GM18951 (cell line): ENCODE data around the gene HNRNPA2B1.

Experiments used
- POLR2A ChIP-seq: IDR thresholded peaks from 4 replicates; pipeline ENCODE4 v1.6.1; 2011; ENCODE audit warnings: mild to moderate bottlenecking; ENCODE audit not compliant: insufficient read length, insufficient read depth; ENCODE audit errors: extremely low read depth
- in situ Hi-C: fragments of 300-500 bp; cut with MboI; formaldehyde crosslinking; loops from one replicate; pipeline ENCODE4 v1.12.0; 2022; ENCODE audit warnings: low sequenced_read_pairs, mixed read lengths, inconsistent platforms; ENCODE audit not compliant: unreplicated experiment

HNRNPA2B1 gene

DNA sequence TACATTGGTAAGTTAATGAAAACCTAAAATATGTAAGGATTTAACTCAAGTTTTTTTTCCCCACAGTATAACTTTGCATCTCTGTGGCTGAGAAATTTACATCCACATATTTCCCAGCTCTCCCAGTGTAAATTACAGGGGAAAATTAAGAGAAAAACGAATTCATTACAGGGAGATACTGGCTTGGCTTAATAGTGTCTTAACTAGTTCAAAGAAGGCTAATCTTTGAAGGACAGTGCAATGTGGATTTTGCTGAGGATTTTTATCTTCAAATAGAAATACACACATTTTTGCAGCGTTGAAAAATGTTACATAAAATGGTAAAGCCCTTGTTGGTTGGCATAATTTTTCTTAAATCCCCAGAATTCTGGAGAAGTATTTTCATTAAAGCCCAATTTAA is 2.5 kb upstream of the HNRNPA2B1 start:
- in situ Hi-C loops, result no loop called here
- TF ChIP-seq POLR2A, result no peak

DNA sequence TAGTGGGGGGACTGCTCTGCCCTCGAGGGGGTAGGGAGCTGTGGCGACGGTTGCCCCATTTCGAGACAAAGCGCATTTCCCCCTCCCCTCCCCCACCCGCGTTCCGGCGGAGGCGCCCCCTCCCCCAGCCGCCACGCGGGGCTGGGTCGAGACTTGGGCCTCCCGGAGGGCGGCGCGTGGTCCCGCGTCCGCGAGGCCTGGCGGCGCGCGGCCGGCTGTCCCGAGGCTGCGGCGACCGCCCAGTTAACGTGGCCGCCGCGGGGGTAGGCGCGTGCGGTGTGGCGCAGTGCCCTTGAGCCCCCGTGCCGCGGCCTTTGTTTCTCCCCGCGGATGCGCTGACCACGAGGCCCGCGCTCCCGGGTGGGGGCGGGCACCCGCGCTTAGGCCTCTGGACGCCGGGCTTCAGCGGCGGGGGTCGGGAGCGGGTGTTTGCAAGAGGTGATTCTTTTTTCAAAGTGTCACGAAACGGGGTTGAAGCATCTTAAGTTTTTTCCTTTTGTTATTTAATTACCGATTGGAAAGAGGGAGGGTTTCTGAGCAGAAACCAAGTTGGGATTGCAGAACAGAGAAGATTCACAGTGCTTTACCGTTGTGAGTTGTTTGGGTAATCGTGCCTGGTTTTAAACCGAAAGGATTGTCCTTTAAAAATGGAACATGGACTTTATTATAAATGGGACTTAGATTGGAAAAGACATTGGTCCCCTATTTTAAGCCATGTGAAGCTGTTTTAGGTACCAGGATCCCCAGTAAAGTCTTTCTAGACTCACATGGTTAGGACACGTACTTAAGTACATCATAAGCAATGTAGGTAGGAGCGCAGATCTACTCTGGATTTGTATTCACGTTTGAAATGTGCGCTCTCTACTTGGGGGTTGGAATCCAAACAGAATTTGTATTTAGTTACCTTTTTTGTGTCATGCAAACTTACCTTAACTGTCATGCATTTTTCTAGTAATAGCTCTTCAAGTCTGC is 1.8 kb upstream of the HNRNPA2B1 start:
- no peak for TF ChIP-seq POLR2A
- in situ Hi-C loops, result no loop called here

DNA sequence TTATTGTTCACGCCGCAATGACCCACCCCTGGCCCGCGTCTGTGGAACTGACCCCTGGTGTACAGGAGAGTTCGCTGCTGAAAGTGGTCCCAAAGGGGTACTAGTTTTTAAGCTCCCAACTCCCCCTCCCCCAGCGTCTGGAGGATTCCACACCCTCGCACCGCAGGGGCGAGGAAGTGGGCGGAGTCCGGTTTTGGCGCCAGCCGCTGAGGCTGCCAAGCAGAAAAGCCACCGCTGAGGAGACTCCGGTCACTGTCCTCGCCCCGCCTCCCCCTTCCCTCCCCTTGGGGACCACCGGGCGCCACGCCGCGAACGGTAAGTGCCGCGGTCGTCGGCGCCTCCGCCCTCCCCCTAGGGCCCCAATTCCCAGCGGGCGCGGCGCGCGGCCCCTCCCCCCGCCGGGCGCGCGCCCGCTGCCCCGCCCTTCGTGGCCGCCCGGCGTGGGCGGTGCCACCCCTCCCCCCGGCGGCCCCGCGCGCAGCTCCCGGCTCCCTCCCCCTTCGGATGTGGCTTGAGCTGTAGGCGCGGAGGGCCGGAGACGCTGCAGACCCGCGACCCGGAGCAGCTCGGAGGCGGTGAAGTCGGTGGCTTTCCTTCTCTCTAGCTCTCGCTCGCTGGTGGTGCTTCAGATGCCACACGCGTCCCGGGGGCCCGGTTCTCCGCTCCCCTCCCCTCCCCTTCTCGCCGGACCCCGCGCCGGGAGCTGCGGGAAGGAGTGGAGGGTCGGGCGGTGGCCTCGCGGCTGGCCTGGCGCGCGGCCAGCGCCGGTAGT is 887 bp upstream of the HNRNPA2B1 start, which contains the start of gene CBX3:
Gene CBX3, plus strand, starts transcription at position 499 of the 772 bp plus-strand sequence. CDS start 1,254 bp downstream, outside the sequence.
- peak; percentile 88 for TF ChIP-seq POLR2A
- in situ Hi-C loops, result no loop called here

DNA sequence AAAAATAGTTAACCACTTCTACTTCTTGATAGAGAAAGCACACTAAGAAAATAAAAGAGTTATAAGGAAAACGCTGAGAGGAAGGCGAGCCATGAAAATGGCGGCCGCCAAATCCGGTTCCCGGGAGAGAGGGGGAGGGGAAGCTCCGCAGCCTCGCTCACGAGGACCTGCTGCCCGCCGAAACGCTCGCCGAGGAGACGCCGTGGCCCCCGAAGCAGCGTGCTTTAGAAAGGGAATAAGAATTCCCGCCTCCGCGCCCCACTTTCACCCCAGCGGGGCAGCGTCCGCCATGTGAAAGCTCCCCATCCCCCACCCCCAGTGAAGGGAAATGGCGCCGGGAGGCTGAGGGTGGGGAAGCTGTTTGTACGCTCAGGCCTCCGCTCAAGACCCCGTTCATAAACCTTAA is 505 bp downstream of the HNRNPA2B1 start:
- in situ Hi-C loops, result no loop called here
- TF ChIP-seq POLR2A, result no peak

DNA sequence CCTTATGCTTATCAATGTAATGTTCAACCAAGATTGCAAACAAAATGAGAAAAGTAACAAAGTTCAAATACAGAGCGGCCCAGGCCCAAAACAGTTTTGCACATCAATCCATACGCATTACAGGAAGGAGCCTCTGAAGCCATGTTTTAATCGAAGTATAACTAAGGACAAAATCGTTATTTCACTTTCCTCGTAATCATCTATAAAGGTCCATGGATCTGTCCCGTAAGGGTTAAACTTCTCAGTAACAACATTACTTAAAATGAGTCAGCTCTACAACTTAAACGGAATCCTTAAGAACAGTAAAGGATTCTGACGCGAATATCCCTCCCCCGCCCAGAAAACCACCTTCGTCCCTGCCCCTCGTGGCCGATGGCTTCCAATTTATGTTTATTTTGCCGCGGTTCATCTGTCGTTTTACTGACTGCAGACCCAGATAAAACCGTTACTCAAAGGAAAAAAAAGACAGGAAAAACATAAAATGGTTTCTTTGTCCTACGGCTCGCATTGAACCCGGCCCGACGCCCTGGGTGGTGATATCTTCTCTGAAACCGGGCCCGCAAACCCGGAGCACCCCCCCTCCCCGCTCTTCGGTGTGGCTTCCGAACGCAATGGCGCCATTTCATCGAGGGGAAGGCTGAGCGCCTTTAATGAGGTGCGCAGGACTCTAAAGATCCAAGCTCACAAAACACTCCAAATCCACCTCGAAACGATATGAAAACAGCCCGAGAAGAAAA is 1.1 kb downstream of the HNRNPA2B1 start:
- TF ChIP-seq POLR2A, result no peak
- in situ Hi-C loops, result loop anchor here (10.0 kb wide), 2 partner anchors 165 to 305 kb away; no protein-coding TSS in a partner anchor

DNA sequence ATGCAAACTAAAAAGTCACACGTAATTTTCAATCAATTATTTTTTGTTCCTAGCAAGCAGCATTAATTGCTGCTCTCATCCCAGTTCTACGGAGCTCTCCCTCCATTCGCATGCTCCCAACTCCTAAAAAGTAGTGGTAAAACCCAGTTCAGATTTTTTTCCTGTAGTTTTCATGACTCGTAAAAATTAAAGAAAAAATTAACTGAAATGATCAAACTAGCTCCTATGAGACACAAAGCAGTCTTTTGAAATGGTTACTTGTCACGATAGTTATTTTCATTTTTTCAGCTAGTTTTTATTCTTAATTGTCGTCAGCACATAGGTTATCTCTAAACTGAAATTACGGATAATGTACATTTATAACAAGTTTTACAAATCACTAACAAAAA is 1.8 kb downstream of the HNRNPA2B1 start:
- no peak for TF ChIP-seq POLR2A
- in situ Hi-C loops, result loop anchor here (10.0 kb wide), 2 partner anchors 166 to 304 kb away; no protein-coding TSS in a partner anchor

DNA sequence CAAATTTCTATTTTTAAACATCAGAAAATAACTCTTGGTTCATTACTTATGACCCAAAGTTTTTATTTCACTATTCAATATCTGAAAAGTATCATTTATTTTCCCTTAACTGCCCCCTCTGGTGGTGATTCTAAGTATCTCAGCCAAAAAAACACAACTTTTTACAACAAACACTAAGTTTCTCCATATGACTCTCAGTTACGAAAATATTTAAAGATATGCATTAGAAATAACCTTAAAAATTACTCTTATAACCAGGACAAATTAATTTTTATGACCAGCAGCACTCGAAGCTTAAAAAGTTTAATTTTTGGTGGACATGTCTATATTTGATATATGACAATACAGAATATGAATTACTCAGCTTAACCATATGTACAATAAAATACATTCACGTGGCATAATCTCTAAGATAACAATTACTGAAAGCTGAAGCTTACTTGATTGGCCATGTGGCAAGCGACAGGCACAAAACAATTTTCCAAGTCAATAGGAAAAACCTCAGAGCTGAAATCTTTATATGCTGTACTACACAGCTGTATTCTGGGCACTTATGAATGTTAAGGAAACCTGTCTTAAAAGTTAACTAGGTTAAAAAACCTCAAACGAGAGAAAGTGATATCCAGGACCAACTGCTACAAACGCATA is 2.3 kb downstream of the HNRNPA2B1 start:
- in situ Hi-C loops, result loop anchor here (10.0 kb wide), 2 partner anchors 167 to 303 kb away; no protein-coding TSS in a partner anchor
- TF ChIP-seq POLR2A, result no peak

DNA sequence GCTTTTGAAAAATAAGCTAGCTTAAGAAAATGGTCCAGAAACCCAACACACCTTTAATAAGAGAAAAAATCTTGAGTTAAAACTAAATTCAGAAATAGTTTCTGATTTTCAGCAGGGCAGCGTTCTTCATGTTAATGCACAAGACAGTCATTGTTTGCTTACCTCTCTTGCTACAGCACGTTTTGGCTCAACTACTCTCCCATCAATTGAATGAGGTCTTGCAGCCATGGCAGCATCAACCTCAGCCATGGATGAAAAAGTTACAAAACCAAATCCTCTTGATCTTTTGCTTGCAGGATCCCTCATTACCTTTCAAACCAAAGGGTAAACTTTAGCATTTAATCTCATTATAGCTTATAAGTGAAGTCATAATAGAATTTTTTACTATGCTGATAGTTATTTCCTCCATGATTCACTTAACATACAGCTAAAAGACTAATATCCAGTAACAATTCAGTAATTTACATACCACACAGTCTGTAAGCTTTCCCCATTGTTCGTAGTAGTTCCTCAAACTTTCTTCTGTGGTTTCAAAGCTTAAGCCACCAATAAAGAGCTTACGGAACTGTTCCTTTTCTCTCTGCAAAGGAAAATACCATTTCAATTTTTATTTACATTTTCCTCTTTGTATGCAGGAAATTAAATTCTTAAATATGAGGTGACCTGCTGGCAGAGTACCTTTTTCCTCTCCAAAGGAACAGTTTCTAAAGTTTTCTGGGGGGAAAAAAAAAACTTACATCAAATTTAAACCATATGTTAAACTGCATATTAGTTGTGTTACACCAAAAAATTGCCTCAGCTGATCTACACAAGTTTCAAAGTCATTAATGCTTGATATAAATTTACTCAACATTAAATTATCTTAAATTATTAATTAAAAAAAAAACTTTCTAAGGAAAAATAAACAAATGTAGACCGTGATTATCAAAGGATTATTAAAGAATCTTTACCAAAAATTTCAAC is 3.1 kb downstream of the HNRNPA2B1 start:
- in situ Hi-C loops, result loop anchor here (10.0 kb wide), 2 partner anchors 167 to 303 kb away; no protein-coding TSS in a partner anchor
- no peak for TF ChIP-seq POLR2A

DNA sequence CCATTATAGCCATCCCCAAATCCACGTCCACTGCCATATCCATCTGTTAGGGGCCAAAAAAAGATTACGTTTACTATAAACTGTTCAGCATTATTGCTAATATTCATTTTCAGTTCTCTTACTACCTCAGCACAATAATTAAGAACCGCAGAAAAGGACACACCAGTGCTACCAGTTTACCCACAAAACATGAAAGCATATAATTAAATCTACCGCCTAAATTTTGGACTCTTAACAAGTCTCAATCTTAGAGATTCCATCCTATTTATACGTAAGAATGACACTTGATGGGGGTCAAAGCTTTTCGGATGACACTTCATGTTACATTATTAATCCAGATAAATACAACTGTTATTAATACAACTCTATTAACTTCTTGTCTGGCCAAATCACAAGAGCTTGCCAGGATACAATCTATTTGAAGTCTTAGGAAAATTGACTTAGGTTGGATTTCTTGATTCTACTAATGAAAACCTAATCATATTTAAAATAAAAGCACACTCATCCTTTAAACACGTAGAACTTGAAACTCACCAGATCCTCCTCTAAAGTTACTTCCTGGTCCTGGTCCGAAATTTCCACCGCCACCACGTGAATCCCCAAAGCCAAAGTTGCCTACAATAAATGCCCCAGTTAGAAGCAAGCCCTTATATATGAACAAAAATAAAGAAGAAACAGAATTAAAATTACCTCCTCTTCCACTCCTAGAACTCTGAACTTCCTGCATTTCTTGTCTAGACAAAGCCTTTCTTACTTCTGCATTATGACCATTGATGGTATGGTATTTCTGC is 4.5 kb downstream of the HNRNPA2B1 start:
- in situ Hi-C loops, result loop anchor here (10.0 kb wide), 2 partner anchors 169 to 301 kb away; no protein-coding TSS in a partner anchor
- TF ChIP-seq POLR2A, result no peak

DNA sequence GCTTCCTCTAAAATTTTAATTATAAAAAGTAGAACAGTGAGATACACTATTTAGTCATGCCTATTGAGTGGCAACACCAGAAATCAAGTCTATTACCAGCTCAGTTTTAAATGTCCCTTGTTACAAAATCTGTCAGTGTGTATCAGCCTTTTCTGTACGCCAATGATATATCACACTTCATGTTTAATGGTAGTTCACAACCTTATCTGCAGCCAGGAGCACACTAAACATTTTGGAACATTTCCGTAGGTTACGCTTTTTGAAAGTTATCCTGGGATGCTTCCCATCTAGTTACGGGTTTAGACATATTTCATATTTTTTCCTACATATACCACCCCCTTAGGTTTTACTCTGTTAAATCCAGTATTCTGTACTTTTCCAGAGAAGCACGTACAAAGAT is 5.4 kb downstream of the HNRNPA2B1 start:
- no peak for TF ChIP-seq POLR2A
- in situ Hi-C loops, result loop anchor here (10.0 kb wide), 2 partner anchors 170 to 300 kb away; no protein-coding TSS in a partner anchor

DNA sequence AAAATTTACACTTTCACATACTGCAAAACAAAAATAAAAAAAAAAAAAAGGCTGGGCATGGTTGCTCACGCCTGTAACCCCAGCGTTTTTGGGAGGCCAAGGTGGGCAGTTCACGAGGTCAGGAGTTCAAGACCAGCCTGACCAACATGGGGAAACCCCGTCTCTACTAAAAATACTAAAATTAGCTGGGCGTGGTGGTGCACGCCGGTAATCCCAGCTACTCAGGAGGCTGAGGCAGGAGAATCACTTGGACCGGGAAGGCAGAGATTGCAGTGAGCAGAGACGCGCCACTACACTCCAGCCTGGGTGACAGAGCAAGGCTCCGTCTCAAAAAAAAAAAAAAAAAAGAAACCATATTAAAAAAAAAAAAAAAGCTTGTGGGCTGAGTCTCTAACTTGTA is 5.8 kb downstream of the HNRNPA2B1 start:
- in situ Hi-C loops, result loop anchor here (5.0 to 10.0 kb wide), 3 partner anchors 102 to 300 kb away; no protein-coding TSS in a partner anchor
